IMR-90 (cell line): Measurements from ENCODE around the gene REXO5. TPM values are rescaled to one million over a fixed set of nuclear protein-coding genes. Genes with fewer than 3 reads are reported as not detected.

Experiments
- ATAC-seq: fragments of 200-7000 bp; cut with Tn5 transposase; 2 replicates; pipeline ENCODE4 v1.9.1; 2020; ENCODE audit warnings: low read depth, mild to moderate bottlenecking, moderate library complexity
- BruUV-seq: library from RNA; stranded (reverse); fragments of 400-500 nt; replicated peaks from 2 replicates; lab custom pipeline; 2021; lab: Mats Ljungman, UMichigan
- CTCF ChIA-PET: fragments of 300-600 bp; formaldehyde crosslinking; extraction: SDS; loops from one replicate; lab custom pipeline; 2021; ENCODE audit warnings: antibody characterized with exemption; lab: Yijun Ruan, JAX
- POLR2A ChIA-PET: fragments of 300-600 bp; sonication (Branson Sonifier 250); formaldehyde crosslinking; loops from one replicate; lab custom pipeline; 2022; ENCODE audit warnings: antibody characterized with exemption; ENCODE audit not compliant: unreplicated experiment; lab: Charles Lee
- DNase-seq: peaks from one replicate; pipeline ENCODE4 v3.0.0; 2013
- H2AFZ ChIP-seq: replicated peaks from 2 replicates; pipeline ENCODE3; 2013; ENCODE audit warnings: low read length, mild to moderate bottlenecking; ENCODE audit not compliant: poor library complexity
- H2AK5ac ChIP-seq: 2 replicates; pipeline ENCODE4 v1.6.1; 2013; ENCODE audit warnings: low read depth, low read length, inconsistent platforms
- H2AK9ac ChIP-seq: replicated peaks from 2 replicates; pipeline ENCODE3; 2013; ENCODE audit warnings: mild to moderate bottlenecking, low read depth, low read length, moderate library complexity; ENCODE audit not compliant: poor library complexity
- H2BK120ac ChIP-seq: 2 replicates; pipeline ENCODE4 v1.6.1; 2013; ENCODE audit warnings: low read depth, low read length, inconsistent platforms
- H2BK15ac ChIP-seq: 3 replicates; pipeline ENCODE4 v1.6.1; 2013; ENCODE audit warnings: low read depth, low read length, inconsistent platforms
- H2BK20ac ChIP-seq: 2 replicates; pipeline ENCODE4 v1.6.1; 2013; ENCODE audit warnings: low read depth, mild to moderate bottlenecking, inconsistent platforms, low read length, moderate library complexity
- H2BK5ac ChIP-seq: 2 replicates; pipeline ENCODE4 v1.6.1; 2013; ENCODE audit warnings: mild to moderate bottlenecking, low read depth, low read length, inconsistent platforms; ENCODE audit not compliant: poor library complexity, severe bottlenecking
- H3K14ac ChIP-seq: replicated peaks from 2 replicates; pipeline ENCODE4 v1.6.1; 2013; ENCODE audit warnings: low read depth, low read length, inconsistent platforms
- H3K18ac ChIP-seq: 2 replicates; pipeline ENCODE4 v1.6.1; 2013; ENCODE audit warnings: low read depth, low read length, control low read depth
- H3K23ac ChIP-seq: 2 replicates; pipeline ENCODE4 v1.6.1; 2013; ENCODE audit warnings: low read depth, low read length, inconsistent platforms
- H3K27ac ChIP-seq: 2 replicates; pipeline ENCODE4 v1.5.1; 2013; ENCODE audit warnings: mild to moderate bottlenecking, control low read depth, low read length; ENCODE audit not compliant: insufficient read depth
- H3K27me3 ChIP-seq: 2 replicates; pipeline ENCODE4 v1.6.1; 2013; ENCODE audit warnings: low read length; ENCODE audit not compliant: control insufficient read depth, insufficient read depth
- H3K36me3 ChIP-seq: 2 replicates; pipeline ENCODE4 v1.6.1; 2013; ENCODE audit warnings: low read length, mixed read lengths; ENCODE audit not compliant: control insufficient read depth, insufficient read depth
- H3K4ac ChIP-seq: 2 replicates; pipeline ENCODE4 v1.6.1; 2013; ENCODE audit warnings: low read depth, low read length, inconsistent platforms
- H3K4me1 ChIP-seq: 2 replicates; pipeline ENCODE4 v1.6.1; 2013; ENCODE audit warnings: low read length, mixed read lengths; ENCODE audit not compliant: control insufficient read depth, insufficient read depth
- H3K4me2 ChIP-seq: 2 replicates; pipeline ENCODE4 v1.6.1; 2013; ENCODE audit warnings: low read depth, mild to moderate bottlenecking, control low read depth, low read length, moderate library complexity
- H3K4me3 ChIP-seq: 2 replicates; pipeline ENCODE4 v1.5.1; 2013; ENCODE audit warnings: low read depth, mild to moderate bottlenecking, control low read depth, low read length, moderate library complexity; ENCODE audit not compliant: insufficient read depth
- H3K56ac ChIP-seq: 2 replicates; pipeline ENCODE4 v1.6.1; 2013; ENCODE audit warnings: low read length, inconsistent platforms; ENCODE audit not compliant: insufficient read depth; ENCODE audit errors: extremely low read depth
- H3K79me1 ChIP-seq, 2 experiments: 2 replicates each; pipeline ENCODE4 v1.6.1; 2013; ENCODE audit warnings: low read length in 2 of 2, inconsistent platforms in 1 of 2, low read depth in 1 of 2
- H3K9ac ChIP-seq: 2 replicates; pipeline ENCODE4 v1.6.1; 2013; ENCODE audit warnings: low read depth, low read length, control low read depth
- H3K9me1 ChIP-seq: 2 replicates; pipeline ENCODE4 v1.6.1; 2013; ENCODE audit warnings: low read length, inconsistent platforms; ENCODE audit not compliant: insufficient read depth
- H3K9me3 ChIP-seq: 2 replicates; pipeline ENCODE4 v1.6.1; 2013; ENCODE audit warnings: low read length; ENCODE audit not compliant: control insufficient read depth, insufficient read depth
- H4K20me1 ChIP-seq: 2 replicates; pipeline ENCODE4 v1.6.1; 2013; ENCODE audit warnings: low read length, inconsistent platforms; ENCODE audit not compliant: insufficient read depth
- H4K5ac ChIP-seq: 2 replicates; pipeline ENCODE4 v1.6.1; 2013; ENCODE audit warnings: mild to moderate bottlenecking, low read depth, low read length, control low read depth
- H4K8ac ChIP-seq, 2 experiments: 2 replicates each; pipeline ENCODE4 v1.6.1; 2013; ENCODE audit warnings: low read depth in 2 of 2, low read length in 2 of 2, control low read depth in 1 of 2, inconsistent platforms in 1 of 2
- H4K91ac ChIP-seq: 2 replicates; pipeline ENCODE4 v1.6.1; 2013; ENCODE audit warnings: low read depth, low read length, inconsistent platforms; ENCODE audit not compliant: insufficient read depth
- BHLHE40 ChIP-seq: fragments of 150-350 bp; IDR thresholded peaks from 2 replicates; pipeline ENCODE4 v1.6.1; 2016; ENCODE audit warnings: mild to moderate bottlenecking, low read depth, low read length
- CEBPB ChIP-seq: IDR thresholded peaks from 2 replicates; pipeline ENCODE4 v1.6.1; 2012; ENCODE audit warnings: low read depth, low read length, improper control_type of control experiment
- CHD1 ChIP-seq: IDR thresholded peaks from 2 replicates; pipeline ENCODE4 v1.6.1; 2012; ENCODE audit warnings: low read depth, low read length, improper control_type of control experiment
- FOS ChIP-seq: fragments of 150-350 bp; IDR thresholded peaks from 2 replicates; pipeline ENCODE4 v1.6.1; 2016; ENCODE audit warnings: low read depth, low read length
- MAFK ChIP-seq: IDR thresholded peaks from 2 replicates; pipeline ENCODE4 v1.6.1; 2012; ENCODE audit warnings: low read depth, low read length, improper control_type of control experiment
- MAZ ChIP-seq: IDR thresholded peaks from 2 replicates; pipeline ENCODE4 v1.6.1; 2012; ENCODE audit warnings: low read depth, mild to moderate bottlenecking, low read length, improper control_type of control experiment, moderate library complexity, borderline replicate concordance
- MXI1 ChIP-seq: IDR thresholded peaks from 2 replicates; pipeline ENCODE4 v1.6.1; 2012; ENCODE audit warnings: low read depth, mild to moderate bottlenecking, low read length, moderate library complexity, borderline replicate concordance
- NFE2L2 ChIP-seq: fragments of 150-350 bp; IDR thresholded peaks from 2 replicates; pipeline ENCODE4 v1.6.1; 2016; ENCODE audit warnings: low read depth, mild to moderate bottlenecking, low read length
- POLR2A ChIP-seq: IDR thresholded peaks from 2 replicates; pipeline ENCODE4 v1.6.1; 2012; ENCODE audit warnings: mild to moderate bottlenecking, low read depth, low read length
- RAD21 ChIP-seq: IDR thresholded peaks from 2 replicates; pipeline ENCODE4 v1.6.1; 2012; ENCODE audit warnings: low read length, improper control_type of control experiment
- RCOR1 ChIP-seq: IDR thresholded peaks from 2 replicates; pipeline ENCODE4 v1.6.1; 2012; ENCODE audit warnings: mild to moderate bottlenecking, low read length, improper control_type of control experiment; ENCODE audit not compliant: insufficient replicate concordance
- RFX5 ChIP-seq: IDR thresholded peaks from 2 replicates; pipeline ENCODE4 v1.8.0; 2012; ENCODE audit warnings: low read depth, mild to moderate bottlenecking, low read length, moderate library complexity
- SMC3 ChIP-seq: fragments of 150-350 bp; IDR thresholded peaks from 2 replicates; pipeline ENCODE4 v1.6.1; 2016; ENCODE audit warnings: low read depth, mild to moderate bottlenecking, antibody characterized with exemption, low read length, moderate library complexity
- WGBS, 2 experiments: methylation state at CpG; one replicate each; pipeline versions ENCODE4 v1.1.5 to v1.1.7; 2013; ENCODE audit warnings: missing lambda C conversion rate in 2 of 2; ENCODE audit not compliant: insufficient read length in 1 of 2; ENCODE audit errors: extremely low coverage in 2 of 2; 5-methylcytosine and 5-hydroxymethylcytosine counted together
- dilution Hi-C: fragments of 300-500 bp; cut with HindIII; formaldehyde crosslinking; loops from one replicate; pipeline ENCODE4 v1.14.3; 2018; ENCODE audit warnings: low sequenced_read_pairs; ENCODE audit not compliant: unreplicated experiment
- in situ Hi-C: fragments of 300-500 bp; cut with MboI; formaldehyde crosslinking; loops from 3 replicates; pipeline ENCODE4 v1.14.3; 2019; ENCODE audit warnings: low sequenced_read_pairs, inconsistent platforms, mixed read lengths
- intact Hi-C: fragments of 100-400 bp; cut with micrococcal nuclease; formaldehyde crosslinking; loops from 2 replicates; pipeline ENCODE4 v1.10.0; 2022
- polyA plus RNA-seq, 3 experiments: library from polyadenylated mRNA; depleted of rRNA; stranded (reverse); fragments of >200 nt; gene quantifications; 2 replicates each; pipeline ENCODE4 v1.2.3, GENCODE V29; 2012; ENCODE audit warnings: low replicate concordance in 1 of 3
- total RNA-seq: library from RNA; depleted of rRNA; stranded (reverse); fragments of >200 nt; gene quantifications from 2 replicates; pipeline ENCODE4 v1.2.3, GENCODE V29; 2012
- TF ChIP-seq, protein P1 (sequence below): fragments of 150-350 bp; IDR thresholded peaks from 2 replicates; pipeline ENCODE4 v1.6.1; 2016; ENCODE audit warnings: low read depth, mild to moderate bottlenecking, low read length, moderate library complexity, borderline replicate concordance
- TF ChIP-seq, protein P2 (sequence below): fragments of 150-350 bp; IDR thresholded peaks from 2 replicates; pipeline ENCODE4 v1.6.1; 2017; ENCODE audit warnings: mild to moderate bottlenecking, antibody characterized with exemption, low read length, low read depth
- TF ChIP-seq, protein P3 (sequence below): conservative IDR thresholded peaks from 2 replicates; pipeline ENCODE4 v1.5.1; 2012; ENCODE audit warnings: mild to moderate bottlenecking, low read depth, low read length, improper control_type of control experiment

REXO5 gene
- total and polyA plus RNA-seq, 2 of the 4 experiments (the other 2 are of a cell fraction), result 3.7 to 7.0 TPM

DNA sequence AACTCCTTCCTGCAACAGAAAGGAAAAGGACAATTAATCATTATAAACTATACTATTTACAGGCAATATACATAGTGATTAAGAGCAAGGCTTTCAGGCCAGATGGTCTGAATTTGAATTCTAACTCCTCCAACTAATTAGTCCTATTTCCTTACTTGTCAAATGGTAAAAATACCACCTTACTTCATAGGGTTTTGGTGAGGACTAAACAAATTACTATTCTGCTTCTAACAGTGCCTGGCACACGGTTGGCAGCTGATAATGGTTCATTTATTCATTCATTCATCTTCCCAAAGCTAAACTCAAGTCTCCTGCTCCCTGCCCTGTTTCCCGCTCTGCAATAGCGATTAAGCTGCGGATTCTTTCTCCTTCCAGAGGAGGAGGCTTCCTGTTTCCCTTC lies 54.0 kb downstream of the REXO5 start:
- H3K36me3 ChIP-seq, result peaks cover 31% of the 10 kb centered on the region
- no peak overlapping the region for H2AK9ac ChIP-seq
- 50% methylated on average over 1 of the region's 4 CpGs; no CpG with 5 or more reads in 1 of the 2 experiments for WGBS, 2 experiments
- H4K8ac ChIP-seq, result no peak overlapping the region
- CTCF ChIA-PET, result no interaction called here
- H4K5ac ChIP-seq, result no peak overlapping the region
- H3K18ac ChIP-seq, result no peak overlapping the region
- BruUV-seq, result no TSS peak
- no peaks in the 10 kb centered on the region for H3K27me3 ChIP-seq
- H3K9me1 ChIP-seq, result peaks cover 17% of the 10 kb centered on the region
- H2AK5ac ChIP-seq, result no peak overlapping the region
- H3K23ac ChIP-seq, result no peak overlapping the region
- H3K4ac ChIP-seq, result no peak overlapping the region
- H2AFZ ChIP-seq, result no peak overlapping the region
- H2BK15ac ChIP-seq, result no peak overlapping the region
- no peak for TF ChIP-seq MXI1
- no peak for TF ChIP-seq RAD21
- TF ChIP-seq, protein P1, sequence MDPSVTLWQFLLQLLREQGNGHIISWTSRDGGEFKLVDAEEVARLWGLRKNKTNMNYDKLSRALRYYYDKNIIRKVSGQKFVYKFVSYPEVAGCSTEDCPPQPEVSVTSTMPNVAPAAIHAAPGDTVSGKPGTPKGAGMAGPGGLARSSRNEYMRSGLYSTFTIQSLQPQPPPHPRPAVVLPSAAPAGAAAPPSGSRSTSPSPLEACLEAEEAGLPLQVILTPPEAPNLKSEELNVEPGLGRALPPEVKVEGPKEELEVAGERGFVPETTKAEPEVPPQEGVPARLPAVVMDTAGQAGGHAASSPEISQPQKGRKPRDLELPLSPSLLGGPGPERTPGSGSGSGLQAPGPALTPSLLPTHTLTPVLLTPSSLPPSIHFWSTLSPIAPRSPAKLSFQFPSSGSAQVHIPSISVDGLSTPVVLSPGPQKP, result no peak
- TF ChIP-seq, protein P2, sequence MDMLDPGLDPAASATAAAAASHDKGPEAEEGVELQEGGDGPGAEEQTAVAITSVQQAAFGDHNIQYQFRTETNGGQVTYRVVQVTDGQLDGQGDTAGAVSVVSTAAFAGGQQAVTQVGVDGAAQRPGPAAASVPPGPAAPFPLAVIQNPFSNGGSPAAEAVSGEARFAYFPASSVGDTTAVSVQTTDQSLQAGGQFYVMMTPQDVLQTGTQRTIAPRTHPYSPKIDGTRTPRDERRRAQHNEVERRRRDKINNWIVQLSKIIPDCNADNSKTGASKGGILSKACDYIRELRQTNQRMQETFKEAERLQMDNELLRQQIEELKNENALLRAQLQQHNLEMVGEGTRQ, result no peak
- no peak for TF ChIP-seq RCOR1
- TF ChIP-seq MAFK, result no peak
- TF ChIP-seq, protein P3, sequence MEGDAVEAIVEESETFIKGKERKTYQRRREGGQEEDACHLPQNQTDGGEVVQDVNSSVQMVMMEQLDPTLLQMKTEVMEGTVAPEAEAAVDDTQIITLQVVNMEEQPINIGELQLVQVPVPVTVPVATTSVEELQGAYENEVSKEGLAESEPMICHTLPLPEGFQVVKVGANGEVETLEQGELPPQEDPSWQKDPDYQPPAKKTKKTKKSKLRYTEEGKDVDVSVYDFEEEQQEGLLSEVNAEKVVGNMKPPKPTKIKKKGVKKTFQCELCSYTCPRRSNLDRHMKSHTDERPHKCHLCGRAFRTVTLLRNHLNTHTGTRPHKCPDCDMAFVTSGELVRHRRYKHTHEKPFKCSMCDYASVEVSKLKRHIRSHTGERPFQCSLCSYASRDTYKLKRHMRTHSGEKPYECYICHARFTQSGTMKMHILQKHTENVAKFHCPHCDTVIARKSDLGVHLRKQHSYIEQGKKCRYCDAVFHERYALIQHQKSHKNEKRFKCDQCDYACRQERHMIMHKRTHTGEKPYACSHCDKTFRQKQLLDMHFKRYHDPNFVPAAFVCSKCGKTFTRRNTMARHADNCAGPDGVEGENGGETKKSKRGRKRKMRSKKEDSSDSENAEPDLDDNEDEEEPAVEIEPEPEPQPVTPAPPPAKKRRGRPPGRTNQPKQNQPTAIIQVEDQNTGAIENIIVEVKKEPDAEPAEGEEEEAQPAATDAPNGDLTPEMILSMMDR, result no peak
- TF ChIP-seq SMC3, result no peak
- no peak for TF ChIP-seq CEBPB
- TF ChIP-seq FOS, result no peak
- no peak for TF ChIP-seq RFX5
- TF ChIP-seq CHD1, result no peak
- TF ChIP-seq NFE2L2, result no peak
- no peak for TF ChIP-seq BHLHE40
- TF ChIP-seq MAZ, result no peak
- TF ChIP-seq POLR2A, result no peak
- ATAC-seq, result no peak
- no peak overlapping the region for H3K14ac ChIP-seq
- peaks cover 27 to 73% of the 10 kb centered on the region in 2 experiments for H3K79me1 ChIP-seq
- H2BK5ac ChIP-seq, result no peak overlapping the region
- POLR2A ChIA-PET, result no interaction called here
- H3K9ac ChIP-seq, result no peak overlapping the region
- no peaks in the 10 kb centered on the region for H3K9me3 ChIP-seq
- dilution Hi-C loops (no loop called here), in situ Hi-C loops (no loop called here), intact Hi-C loops (loop anchor here (2.0 kb wide), 1 partner anchor 34 kb away; no protein-coding TSS in a partner anchor)
- H3K4me3 ChIP-seq, result no peak overlapping the region
- H3K27ac ChIP-seq, result no peak overlapping the region
- no peak overlapping the region for H2BK20ac ChIP-seq
- H4K91ac ChIP-seq, result no peak overlapping the region
- no peaks in the 10 kb centered on the region for H4K20me1 ChIP-seq
- no peak overlapping the region for H3K4me2 ChIP-seq
- peaks cover under 1% of the 10 kb centered on the region for H3K4me1 ChIP-seq
- no peak for DNase-seq
- H3K56ac ChIP-seq, result no peak overlapping the region
- no peak overlapping the region for H2BK120ac ChIP-seq
